Myocyte (in vitro differentiated cells): Measurements from ENCODE around the gene CTTNBP2NL. TPM values are rescaled to one million over a fixed set of nuclear protein-coding genes. Genes with fewer than 3 reads are reported as not detected.
A peak's percentile ranks its signal among the peaks of the same experiment; 100 is the strongest.

Source experiments
- DNase-seq: peaks from one replicate; pipeline ENCODE4 v3.0.0-alpha.2; 2012; ENCODE audit warnings: low read depth
- polyA plus RNA-seq: library from polyadenylated mRNA; unstranded; fragments of >200 nt; gene quantifications from one replicate; pipeline ENCODE4 v1.2.1, GENCODE V29; 2012; ENCODE audit warnings: missing spikeins
- total RNA-seq: library from RNA; depleted of rRNA; stranded (reverse); fragments of >200 nt; gene quantifications from 2 replicates; pipeline ENCODE4 v1.2.3, GENCODE V29; 2014

Gene CTTNBP2NL
- total RNA-seq, result 11.8 and 12.2 TPM in 2 replicates
- polyA plus RNA-seq, result 10.6 TPM

DNA sequence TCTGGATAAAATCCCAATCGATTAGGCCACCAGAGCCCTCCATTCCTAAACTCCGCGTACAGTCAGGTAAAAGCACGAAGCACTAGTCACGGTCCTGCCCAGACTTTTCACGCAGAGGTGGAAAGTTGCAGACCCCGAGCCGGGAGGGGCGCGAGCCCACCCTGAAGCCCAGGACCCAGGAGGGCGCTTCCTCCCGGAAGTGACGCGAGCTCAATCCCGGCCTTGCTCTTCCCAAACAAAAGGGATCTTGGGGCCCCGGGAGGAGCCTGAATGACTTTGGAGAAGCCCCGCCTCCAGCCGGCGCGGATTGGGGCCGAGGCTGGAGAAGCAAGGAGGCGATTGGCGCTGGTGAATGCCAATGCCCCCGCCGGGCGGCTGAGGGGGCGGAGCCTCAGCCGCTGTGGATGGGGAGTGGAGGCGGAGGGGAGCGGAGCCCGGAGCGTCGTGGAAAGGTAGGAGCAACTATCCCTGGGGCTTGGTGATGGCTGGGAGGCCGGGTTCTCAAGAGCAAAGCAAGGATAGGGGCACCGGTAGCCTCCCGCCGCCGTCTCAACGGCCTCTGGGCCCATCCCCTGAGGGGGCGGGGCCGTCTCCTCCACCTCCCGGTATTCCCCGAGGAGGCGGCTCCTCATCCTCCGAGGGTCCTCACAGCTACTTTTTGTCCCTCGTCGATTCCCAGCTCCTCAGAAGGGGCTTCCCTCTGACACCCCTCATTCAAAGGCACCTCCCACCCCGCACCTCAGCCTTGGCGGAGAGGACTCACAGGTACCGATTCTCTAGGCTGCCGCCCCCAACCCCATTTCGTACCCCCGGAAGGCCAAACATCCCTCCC lies at the start of gene CTTNBP2NL:
CTTNBP2NL (plus strand) TSS at position 394 of the 832 bp plus-strand sequence. CDS start 19,952 bp downstream, outside the sequence.
- peak; percentile 98 for DNase-seq

DNA sequence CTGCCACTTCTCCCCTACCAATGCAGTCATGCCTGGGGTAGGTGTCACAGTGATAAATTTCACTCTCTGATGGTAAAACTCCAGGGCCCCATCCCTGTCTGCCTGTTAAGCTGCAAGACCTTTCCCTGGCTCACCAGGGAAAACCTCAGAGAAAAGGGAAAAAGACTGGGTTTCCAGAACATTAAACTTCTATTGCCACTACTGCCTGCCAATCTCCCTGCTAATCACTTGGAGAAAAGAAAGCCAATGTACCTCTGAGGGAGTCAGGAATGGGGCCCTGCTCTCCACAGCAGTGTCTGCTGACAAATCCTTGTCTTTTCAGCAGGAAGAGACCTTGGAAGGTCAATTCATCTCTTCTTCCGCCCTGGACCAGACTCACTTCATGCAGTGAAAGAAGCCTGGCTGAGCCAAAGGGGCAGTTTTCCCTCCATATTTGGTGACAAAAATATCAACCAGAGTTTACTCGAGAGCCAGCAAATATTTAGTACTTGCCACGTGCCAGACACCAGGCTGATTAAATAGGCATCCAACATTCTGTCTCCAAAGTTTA lies 49.1 kb upstream of the CTTNBP2NL start:
- no peak for DNase-seq

GRCh38 chr1:112356765-112357164 lies 39.2 kb upstream of the CTTNBP2NL start:
- no peak for DNase-seq

GRCh38 chr1:112357467-112357866 lies 38.5 kb upstream of the CTTNBP2NL start:
- DNase-seq, result no peak

DNA sequence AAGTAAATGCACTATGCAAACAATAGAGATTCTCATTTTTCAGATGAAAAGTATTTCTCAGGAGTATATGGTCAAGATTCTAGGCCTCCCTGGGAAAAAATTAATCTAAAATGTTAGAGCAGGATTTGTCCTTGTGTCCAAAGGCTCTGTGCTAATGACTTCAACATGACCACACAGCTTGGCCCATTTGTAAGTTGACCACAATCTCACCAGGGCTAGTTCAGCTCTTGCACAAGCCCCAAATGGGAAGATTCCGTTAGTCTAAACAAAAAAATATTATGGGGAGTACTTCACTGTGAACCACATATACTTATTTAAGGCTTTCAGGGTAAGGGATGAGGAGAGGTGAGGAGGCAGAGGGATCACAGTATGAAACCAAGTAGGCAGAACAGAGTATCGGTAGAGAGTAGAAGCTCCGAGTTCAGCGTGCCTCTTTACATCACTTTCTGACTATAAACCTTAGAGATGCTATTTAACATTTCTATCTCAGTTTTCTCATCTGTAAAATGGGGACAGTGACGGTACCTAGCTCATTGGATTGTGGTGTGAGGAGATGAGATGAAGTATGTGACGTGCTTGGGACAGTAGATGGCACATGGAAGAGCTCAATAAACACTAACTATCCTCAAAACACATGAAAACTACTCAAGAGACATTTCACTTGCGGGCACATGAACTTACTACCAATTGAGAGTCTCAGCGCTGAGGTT lies 37.8 kb upstream of the CTTNBP2NL start:
- DNase-seq, result no peak

- DNase-seq, result peak; percentile 65
These were observed 37.1 kb upstream of the CTTNBP2NL start for GRCh38 chr1:112358798-112359408.

DNA sequence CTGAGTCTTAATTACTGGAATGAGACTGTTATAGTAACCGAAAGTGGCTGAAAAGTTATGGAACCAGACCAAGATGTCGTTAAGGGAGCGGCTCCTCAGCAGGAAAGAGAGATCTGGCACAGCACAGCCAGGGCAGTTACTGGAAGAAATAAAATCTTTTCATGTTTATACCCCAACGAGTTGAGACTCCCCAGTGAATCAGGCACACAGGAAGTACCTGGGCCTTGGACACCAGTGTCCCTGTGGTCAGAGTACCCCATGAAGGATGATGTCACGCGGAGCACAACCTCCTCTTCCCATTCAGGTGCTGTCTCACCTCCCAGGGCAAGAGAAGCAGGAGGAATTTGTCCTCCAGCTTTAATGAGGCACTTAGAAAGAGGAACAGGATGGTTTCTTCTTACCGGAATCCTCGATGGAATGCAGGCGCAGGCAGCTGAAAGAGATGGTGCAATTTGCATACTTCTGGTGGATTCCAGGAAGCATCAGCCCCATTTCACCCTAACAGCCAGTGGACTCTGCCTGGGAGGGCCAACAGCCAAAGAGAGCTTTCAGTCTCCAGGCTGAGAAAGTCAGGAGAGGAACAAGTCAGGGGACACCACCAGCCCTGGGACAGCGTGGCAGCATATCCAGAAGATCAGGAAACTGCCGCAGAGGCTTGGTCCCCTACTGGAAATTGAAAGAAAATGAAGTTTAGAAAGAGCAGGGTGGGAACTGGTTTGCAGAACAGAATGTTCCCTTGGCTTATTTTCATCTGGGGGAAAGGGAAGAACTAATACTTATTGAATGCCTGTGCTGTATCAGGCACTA lies 35.9 kb upstream of the CTTNBP2NL start:
- DNase-seq, result peak; percentile 47

DNA sequence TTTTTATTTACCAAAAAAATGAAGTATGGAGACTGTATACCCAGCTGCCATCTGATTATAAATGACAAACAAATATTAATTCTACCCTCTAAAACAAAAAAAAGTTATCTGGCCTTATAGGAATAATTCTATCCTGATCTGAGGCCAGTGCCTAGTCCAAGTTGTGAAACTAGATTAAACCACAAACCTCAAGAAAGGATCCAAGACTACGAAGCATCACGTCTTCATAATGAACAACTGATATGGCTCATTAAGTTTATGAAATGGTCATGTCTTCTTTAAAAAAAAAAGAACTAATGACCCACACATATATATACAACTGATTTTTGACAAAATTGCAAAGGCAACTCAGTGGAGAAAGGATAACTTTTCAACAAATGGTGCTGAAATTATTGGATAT lies 32.4 kb upstream of the CTTNBP2NL start:
- DNase-seq, result no peak

DNA sequence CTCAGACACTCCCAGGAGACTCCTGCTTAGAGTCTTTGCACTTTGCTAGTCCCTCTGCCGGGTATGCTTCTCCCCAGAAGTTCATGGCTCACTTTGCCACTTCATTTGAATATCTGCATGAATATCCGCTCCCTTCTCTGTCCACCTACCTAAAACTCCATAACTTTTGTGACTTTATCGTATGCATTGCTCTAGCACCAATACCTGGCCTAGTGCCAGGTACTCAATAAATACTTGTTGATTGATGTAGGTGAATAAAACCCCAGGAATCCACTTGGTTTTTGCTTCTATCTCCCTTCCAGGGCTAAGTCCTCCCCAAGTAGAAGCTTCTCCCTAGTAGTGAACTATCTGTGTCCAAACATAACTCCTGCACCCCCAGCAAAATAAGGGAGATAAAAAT lies 27.8 kb upstream of the CTTNBP2NL start:
- no peak for DNase-seq

GRCh38 chr1:112369392-112370285 lies 26.4 kb upstream of the CTTNBP2NL start:
- peak; percentile 88 for DNase-seq

GRCh38 chr1:112370996-112371395 lies 25.0 kb upstream of the CTTNBP2NL start:
- DNase-seq, result no peak

GRCh38 chr1:112371775-112372174 lies 24.2 kb upstream of the CTTNBP2NL start:
- no peak for DNase-seq

GRCh38 chr1:112373806-112374205 lies 22.2 kb upstream of the CTTNBP2NL start:
- no peak for DNase-seq

DNA sequence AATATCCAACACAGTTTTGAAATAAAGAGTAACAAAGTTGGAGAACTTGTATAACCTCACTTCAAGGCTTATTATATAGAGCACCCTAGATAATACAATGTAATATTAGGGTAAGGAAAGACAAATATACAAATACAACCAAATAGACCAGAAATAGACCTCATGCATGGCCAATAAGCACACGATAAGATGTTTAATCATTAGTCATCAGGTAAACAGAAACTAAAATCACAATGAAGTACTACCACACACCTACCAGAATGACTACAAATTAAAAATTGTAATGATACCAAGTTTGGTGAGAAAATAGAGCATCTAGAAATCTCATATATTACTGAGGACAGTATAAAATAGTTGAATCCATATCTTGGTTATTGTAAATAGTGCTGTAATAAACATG lies 20.3 kb upstream of the CTTNBP2NL start:
- no peak for DNase-seq

DNA sequence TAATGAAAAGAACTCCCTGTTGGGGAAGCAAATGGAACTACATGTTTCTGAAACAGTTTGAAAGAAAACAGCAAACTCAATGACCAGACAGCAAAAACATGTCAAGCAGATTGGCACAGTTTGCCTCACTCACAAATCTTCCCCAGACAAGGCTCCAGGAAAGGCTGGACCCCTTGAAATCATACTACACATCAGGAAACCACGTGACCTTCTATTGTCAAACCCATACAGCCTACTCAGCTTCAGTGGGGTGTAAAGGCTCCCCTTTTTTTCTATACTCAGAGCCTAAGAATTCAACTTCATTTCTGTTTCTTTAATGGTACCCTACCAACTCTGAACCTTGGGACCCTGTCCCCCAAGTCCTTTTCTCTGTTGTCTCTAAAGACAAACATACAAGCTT lies 15.7 kb upstream of the CTTNBP2NL start:
- DNase-seq, result no peak

GRCh38 chr1:112381324-112382076 lies 14.5 kb upstream of the CTTNBP2NL start:
- DNase-seq, result no peak

DNA sequence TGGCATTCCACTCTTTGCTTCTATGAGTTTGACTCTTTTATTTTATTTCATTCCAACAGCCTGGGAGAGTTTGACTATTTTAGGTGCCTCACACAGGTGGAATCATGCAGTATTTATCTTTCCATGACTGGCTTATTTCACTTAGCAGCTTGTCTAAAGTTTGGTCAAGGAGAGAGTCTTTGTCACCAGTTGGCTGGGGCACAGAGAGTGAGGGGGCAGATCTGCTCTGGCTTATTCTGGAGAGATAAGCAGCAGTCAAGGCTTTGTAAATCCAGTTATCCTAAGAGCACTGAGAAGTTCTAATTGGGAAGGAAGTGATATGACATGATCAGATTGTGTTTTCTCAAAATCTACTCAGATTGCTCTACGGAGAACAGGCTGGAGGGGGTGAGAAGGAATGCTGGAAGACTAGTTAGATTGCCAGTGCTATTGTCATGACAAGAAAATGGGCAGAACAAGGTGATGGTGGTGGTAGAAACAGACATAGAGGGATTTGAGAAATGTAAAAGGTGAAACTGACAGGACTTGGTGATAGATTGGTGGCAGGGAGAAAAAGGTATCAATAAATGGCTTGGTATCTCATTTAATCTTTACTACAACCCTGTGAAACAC lies 12.1 kb upstream of the CTTNBP2NL start:
- no peak for DNase-seq

- DNase-seq, result no peak
These were observed 9.8 kb upstream of the CTTNBP2NL start for GRCh38 chr1:112386024-112386723.
